Trophoblast cell (in vitro differentiated cells and primary cell): ENCODE data around the gene ACACA.

Experiments used
- DNase-seq, 2 donors: peaks; one replicate each; pipeline ENCODE4 v3.0.0-alpha.2; 2016
- H2AFZ ChIP-seq: 2 replicates; pipeline ENCODE4 v1.6.1; 2013; ENCODE audit warnings: low read length, moderate library complexity, mild to moderate bottlenecking; ENCODE audit not compliant: insufficient read depth, poor library complexity
- H2AK5ac ChIP-seq: 2 replicates; pipeline ENCODE4 v1.6.1; 2013; ENCODE audit warnings: mild to moderate bottlenecking, low read length
- H2BK120ac ChIP-seq: 2 replicates; pipeline ENCODE4 v1.6.1; 2013; ENCODE audit warnings: low read length, mild to moderate bottlenecking, moderate library complexity; ENCODE audit not compliant: insufficient read depth, poor library complexity
- H2BK12ac ChIP-seq: 2 replicates; pipeline ENCODE4 v1.6.1; 2013; ENCODE audit warnings: mild to moderate bottlenecking, low read length, moderate library complexity
- H2BK5ac ChIP-seq: 2 replicates; pipeline ENCODE4 v1.6.1; 2013; ENCODE audit warnings: low read length, low read depth, moderate library complexity, mild to moderate bottlenecking; ENCODE audit not compliant: poor library complexity
- H3K14ac ChIP-seq: 2 replicates; pipeline ENCODE4 v1.6.1; 2013; ENCODE audit warnings: mild to moderate bottlenecking, low read length
- H3K18ac ChIP-seq: 2 replicates; pipeline ENCODE4 v1.6.1; 2013; ENCODE audit warnings: mild to moderate bottlenecking, low read length
- H3K23ac ChIP-seq: 2 replicates; pipeline ENCODE4 v1.6.1; 2013; ENCODE audit warnings: low read length
- H3K27ac ChIP-seq: 2 replicates; pipeline ENCODE4 v1.5.1; 2013; ENCODE audit warnings: low read depth, mild to moderate bottlenecking, inconsistent platforms, low read length, moderate library complexity
- H3K27me3 ChIP-seq: 2 replicates; pipeline ENCODE4 v1.6.1; 2013; ENCODE audit warnings: inconsistent platforms, mild to moderate bottlenecking, low read length, moderate library complexity; ENCODE audit not compliant: insufficient read depth
- H3K36me3 ChIP-seq, 2 experiments: 1 replicate in 1 of 2; 2 replicates in 1 of 2; pipeline ENCODE4 v1.6.1; 2013; ENCODE audit warnings: low read length in 2 of 2, mild to moderate bottlenecking in 2 of 2, moderate library complexity in 1 of 2; ENCODE audit not compliant: insufficient read depth in 2 of 2, control insufficient read depth in 1 of 2
- H3K4ac ChIP-seq: 2 replicates; pipeline ENCODE4 v1.6.1; 2013; ENCODE audit warnings: low read depth, mild to moderate bottlenecking, low read length, moderate library complexity
- H3K4me1 ChIP-seq, 2 experiments: 1 replicate in 1 of 2; 2 replicates in 1 of 2; pipeline ENCODE4 v1.6.1; 2013; ENCODE audit warnings: low read length in 2 of 2, mild to moderate bottlenecking in 2 of 2, moderate library complexity in 1 of 2; ENCODE audit not compliant: insufficient read depth in 2 of 2, control insufficient read depth in 1 of 2
- H3K4me2 ChIP-seq: 2 replicates; pipeline ENCODE4 v1.6.1; 2013; ENCODE audit warnings: inconsistent platforms, mild to moderate bottlenecking, low read length, moderate library complexity
- H3K4me3 ChIP-seq: 2 replicates; pipeline ENCODE4 v1.5.1; 2013; ENCODE audit warnings: mild to moderate bottlenecking, low read depth, low read length, inconsistent platforms
- H3K79me1 ChIP-seq: one replicate; pipeline ENCODE4 v1.6.1; 2013; ENCODE audit warnings: low read length
- H3K79me2 ChIP-seq: 2 replicates; pipeline ENCODE4 v1.6.1; 2013; ENCODE audit warnings: low read length, mild to moderate bottlenecking; ENCODE audit not compliant: control insufficient read depth, insufficient read depth, poor library complexity
- H3K9ac ChIP-seq: 2 replicates; pipeline ENCODE4 v1.6.1; 2013; ENCODE audit warnings: mild to moderate bottlenecking, low read length
- H3K9me3 ChIP-seq: 2 replicates; pipeline ENCODE4 v1.6.1; 2013; ENCODE audit warnings: low read depth, mild to moderate bottlenecking, control low read depth, inconsistent platforms, low read length; ENCODE audit not compliant: insufficient read depth
- H4K12ac ChIP-seq: 2 replicates; pipeline ENCODE4 v1.6.1; 2013; ENCODE audit warnings: low read depth, mild to moderate bottlenecking, low read length, moderate library complexity
- H4K8ac ChIP-seq: 2 replicates; pipeline ENCODE4 v1.6.1; 2013; ENCODE audit warnings: low read depth, mild to moderate bottlenecking, low read length, moderate library complexity
- H4K91ac ChIP-seq: one replicate; pipeline ENCODE4 v1.6.1; 2013; ENCODE audit warnings: low read depth, mild to moderate bottlenecking, low read length, moderate library complexity
- WGBS: extraction: QIAGEN DNeasy Blood & Tissue Kit; methylation state at CpG from one replicate; pipeline ENCODE4 v1.1.7; 2013; ENCODE audit warnings: missing lambda C conversion rate; ENCODE audit not compliant: insufficient read length, insufficient coverage; ENCODE audit errors: extremely low coverage; 5-methylcytosine and 5-hydroxymethylcytosine counted together

The ACACA gene

DNA sequence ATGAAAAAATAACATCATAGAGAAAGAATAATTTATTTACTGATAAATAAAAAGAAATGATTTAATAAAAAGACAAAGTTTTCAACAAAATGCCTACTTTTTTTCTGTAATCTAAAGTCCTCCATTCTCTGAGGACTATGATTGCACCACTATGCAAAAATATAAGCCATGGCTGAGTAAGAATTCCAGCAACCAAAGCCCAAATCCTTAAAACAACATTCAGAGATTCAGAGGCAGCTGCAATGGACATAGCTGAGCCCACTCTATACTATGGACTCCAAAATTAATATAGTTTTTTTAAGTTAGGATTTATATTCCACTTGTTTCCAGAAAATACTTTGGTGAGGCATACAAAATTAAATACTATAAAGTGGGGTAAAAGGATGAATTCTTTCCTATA, 200.3 kb downstream of the ACACA start:
- Histone ChIP-seq H3K27ac (no peak overlapping the region), H2AK5ac (no peak overlapping the region), H3K14ac (no peak overlapping the region), H4K8ac (no peak overlapping the region), H3K18ac (no peak overlapping the region), H3K79me2 (no peaks in the 10 kb centered on the region), H3K23ac (no peak overlapping the region), H3K4me3 (no peak overlapping the region), H3K4me2 (no peak overlapping the region), H2BK5ac (no peak overlapping the region), H3K4me1 (no peaks in the 10 kb centered on the region), H3K79me1 (no peaks in the 10 kb centered on the region), H2BK12ac (no peak overlapping the region), H3K36me3 (peaks cover 3 to 14% of the 10 kb centered on the region in 2 experiments), H2BK120ac (no peak overlapping the region), H4K12ac (no peak overlapping the region), H3K4ac (no peak overlapping the region), H3K9me3 (no peaks in the 10 kb centered on the region), H3K9ac (no peak overlapping the region), H3K27me3 (no peaks in the 10 kb centered on the region), H2AFZ (no peak overlapping the region), H4K91ac (no peak overlapping the region)
- DNase-seq, result no peak

DNA sequence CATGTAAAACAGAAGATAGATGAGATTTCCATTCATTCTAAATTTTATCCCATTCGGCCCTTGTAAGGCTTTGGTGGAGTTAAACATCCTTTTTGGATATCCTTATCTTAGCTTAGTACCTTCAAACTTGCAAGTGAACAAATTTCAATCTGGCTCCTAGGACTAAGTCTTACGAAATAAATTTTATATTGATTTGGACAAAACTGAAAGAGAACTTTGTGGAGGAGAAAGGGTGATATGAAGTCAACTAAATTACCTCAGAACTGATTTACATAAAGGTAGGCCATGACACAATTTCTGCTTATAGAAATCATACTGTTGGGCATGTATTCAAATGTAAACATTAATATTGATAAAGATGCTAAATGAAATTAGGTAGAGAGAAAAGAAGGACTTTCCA, 206.1 kb downstream of the ACACA start:
- Histone ChIP-seq H4K12ac (no peak overlapping the region), H3K4ac (no peak overlapping the region), H3K9ac (no peak overlapping the region), H2AFZ (no peak overlapping the region), H3K14ac (no peak overlapping the region), H3K79me2 (no peaks in the 10 kb centered on the region), H3K9me3 (no peaks in the 10 kb centered on the region), H2BK12ac (no peak overlapping the region), H4K91ac (no peak overlapping the region), H3K79me1 (no peaks in the 10 kb centered on the region), H3K23ac (no peak overlapping the region), H3K27ac (no peak overlapping the region), H3K4me3 (no peak overlapping the region), H3K4me2 (no peak overlapping the region), H4K8ac (no peak overlapping the region), H3K36me3 (peaks cover 1 to 4% of the 10 kb centered on the region in 2 experiments), H2BK120ac (no peak overlapping the region), H2AK5ac (no peak overlapping the region), H2BK5ac (no peak overlapping the region), H3K18ac (no peak overlapping the region), H3K27me3 (no peaks in the 10 kb centered on the region), H3K4me1 (no peaks in the 10 kb centered on the region)
- no peak for DNase-seq
- no CpG with 5 or more reads among the region's 2 CpGs for WGBS

DNA sequence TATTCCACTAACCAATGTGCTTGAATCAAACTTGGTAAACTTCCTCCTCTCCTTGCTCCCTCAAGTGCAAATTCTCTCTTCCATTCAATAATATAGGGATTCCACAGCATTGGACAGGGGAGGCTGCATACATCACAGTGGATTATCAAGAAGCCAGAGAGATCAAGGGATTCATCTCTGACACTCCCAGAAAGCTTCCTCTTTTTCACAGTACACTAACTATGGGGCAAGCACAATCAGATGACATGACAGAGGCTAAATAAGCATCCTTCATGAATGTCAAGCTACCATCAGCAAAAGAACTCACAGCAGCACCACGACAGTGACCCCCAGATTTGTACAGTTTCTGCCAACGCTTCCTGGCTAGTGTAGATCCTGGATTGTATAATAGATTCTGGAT, 209.3 kb downstream of the ACACA start:
- no peak overlapping the region for H3K4ac ChIP-seq
- no peak overlapping the region for H3K4me2 ChIP-seq
- H2BK120ac ChIP-seq, result no peak overlapping the region
- H4K91ac ChIP-seq, result no peak overlapping the region
- no peak overlapping the region for H2BK5ac ChIP-seq
- no peaks in the 10 kb centered on the region for H3K79me1 ChIP-seq
- no peaks in the 10 kb centered on the region for H3K4me1 ChIP-seq
- peaks cover 0 to 2% of the 10 kb centered on the region in 2 experiments for H3K36me3 ChIP-seq
- no peak overlapping the region for H2AK5ac ChIP-seq
- no peak overlapping the region for H3K27ac ChIP-seq
- H3K79me2 ChIP-seq, result no peaks in the 10 kb centered on the region
- no peak overlapping the region for H3K14ac ChIP-seq
- H3K23ac ChIP-seq, result no peak overlapping the region
- H2BK12ac ChIP-seq, result no peak overlapping the region
- H3K9me3 ChIP-seq, result no peaks in the 10 kb centered on the region
- no peak overlapping the region for H4K8ac ChIP-seq
- no peak overlapping the region for H4K12ac ChIP-seq
- no peak overlapping the region for H2AFZ ChIP-seq
- no peak overlapping the region for H3K4me3 ChIP-seq
- no peak overlapping the region for H3K18ac ChIP-seq
- WGBS, result no CpG with 5 or more reads among the region's 2 CpGs
- H3K27me3 ChIP-seq, result no peaks in the 10 kb centered on the region
- no peak overlapping the region for H3K9ac ChIP-seq
- no peak for DNase-seq

DNA sequence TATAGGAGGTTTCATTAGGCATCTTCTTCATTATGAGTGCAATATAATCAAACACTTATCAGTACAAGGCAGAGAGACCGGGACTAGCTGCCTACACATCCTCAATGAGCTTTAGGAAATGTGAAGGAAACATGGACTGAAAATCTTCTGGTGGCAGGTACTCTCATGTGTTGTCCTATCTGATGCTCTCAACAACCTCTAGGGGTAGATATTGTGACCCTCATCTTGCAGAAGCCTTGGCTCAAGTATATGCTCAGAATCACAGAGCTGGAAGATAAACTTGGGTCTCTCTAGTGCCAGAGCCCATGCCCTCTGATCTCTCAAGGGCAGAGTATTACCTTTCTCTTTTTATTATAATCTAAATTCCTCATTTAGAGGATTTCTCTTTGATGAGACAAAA, 212.4 kb downstream of the ACACA start:
- Histone ChIP-seq H3K79me2 (no peaks in the 10 kb centered on the region), H2BK12ac (no peak overlapping the region), H3K4me3 (no peak overlapping the region), H3K27me3 (no peaks in the 10 kb centered on the region), H2AK5ac (no peak overlapping the region), H3K79me1 (no peaks in the 10 kb centered on the region), H4K91ac (no peak overlapping the region), H3K14ac (no peak overlapping the region), H3K27ac (no peak overlapping the region), H4K8ac (no peak overlapping the region), H3K23ac (no peak overlapping the region), H4K12ac (no peak overlapping the region), H3K9me3 (no peaks in the 10 kb centered on the region), H3K18ac (no peak overlapping the region), H3K4me2 (no peak overlapping the region), H3K4ac (no peak overlapping the region), H3K4me1 (no peaks in the 10 kb centered on the region), H2BK5ac (no peak overlapping the region), H3K36me3 (peaks cover 6 to 9% of the 10 kb centered on the region in 2 experiments), H2AFZ (no peak overlapping the region), H3K9ac (no peak overlapping the region), H2BK120ac (no peak overlapping the region)
- no CpG with 5 or more reads among the region's 1 CpG for WGBS
- no peak for DNase-seq
